B cell (primary cell): ENCODE results near the gene OR7D2.

Experiments
- EZH2 ChIP-seq: IDR thresholded peaks from 2 replicates; pipeline ENCODE4 v1.6.1; 2012; ENCODE audit warnings: borderline replicate concordance, low read depth, mild to moderate bottlenecking, moderate library complexity, low read length; ENCODE audit not compliant: insufficient read depth, poor library complexity, severe bottlenecking
- TF ChIP-seq, protein P1 (sequence below): fragments of 200-600 bp; IDR thresholded peaks from one replicate; pipeline ENCODE4 v1.8.0; 2022; ENCODE audit warnings: antibody characterized with exemption, mild to moderate bottlenecking

- TF ChIP-seq, protein P1, sequence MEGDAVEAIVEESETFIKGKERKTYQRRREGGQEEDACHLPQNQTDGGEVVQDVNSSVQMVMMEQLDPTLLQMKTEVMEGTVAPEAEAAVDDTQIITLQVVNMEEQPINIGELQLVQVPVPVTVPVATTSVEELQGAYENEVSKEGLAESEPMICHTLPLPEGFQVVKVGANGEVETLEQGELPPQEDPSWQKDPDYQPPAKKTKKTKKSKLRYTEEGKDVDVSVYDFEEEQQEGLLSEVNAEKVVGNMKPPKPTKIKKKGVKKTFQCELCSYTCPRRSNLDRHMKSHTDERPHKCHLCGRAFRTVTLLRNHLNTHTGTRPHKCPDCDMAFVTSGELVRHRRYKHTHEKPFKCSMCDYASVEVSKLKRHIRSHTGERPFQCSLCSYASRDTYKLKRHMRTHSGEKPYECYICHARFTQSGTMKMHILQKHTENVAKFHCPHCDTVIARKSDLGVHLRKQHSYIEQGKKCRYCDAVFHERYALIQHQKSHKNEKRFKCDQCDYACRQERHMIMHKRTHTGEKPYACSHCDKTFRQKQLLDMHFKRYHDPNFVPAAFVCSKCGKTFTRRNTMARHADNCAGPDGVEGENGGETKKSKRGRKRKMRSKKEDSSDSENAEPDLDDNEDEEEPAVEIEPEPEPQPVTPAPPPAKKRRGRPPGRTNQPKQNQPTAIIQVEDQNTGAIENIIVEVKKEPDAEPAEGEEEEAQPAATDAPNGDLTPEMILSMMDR, result no peak
- no peak for TF ChIP-seq EZH2
Observed at GRCh38 chr19:9178901-9179300, at the start of gene OR7D2.
